Measurements from ENCODE around the gene HOMER1.

DNA sequence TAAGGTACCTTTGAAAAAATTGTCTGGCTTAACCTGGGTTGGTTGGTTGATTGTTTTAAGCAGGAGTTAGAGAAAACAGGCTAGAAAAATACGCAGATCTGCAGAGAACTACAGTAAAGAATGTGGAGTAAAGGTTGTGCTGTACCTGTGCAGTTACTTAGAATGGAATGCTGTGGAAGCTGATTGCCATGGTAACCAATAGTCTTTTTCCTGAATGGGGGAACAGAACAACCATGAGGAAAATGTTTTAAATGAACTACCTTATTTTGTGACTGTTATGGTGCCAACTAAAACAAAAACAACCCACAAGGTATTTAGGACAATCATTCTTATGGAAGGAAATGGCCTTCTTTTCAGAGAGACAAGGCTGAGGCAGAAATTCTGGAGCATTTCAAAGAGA is 4.8 kb upstream of the HOMER1 start:
- TF ChIP-seq, protein P1, sequence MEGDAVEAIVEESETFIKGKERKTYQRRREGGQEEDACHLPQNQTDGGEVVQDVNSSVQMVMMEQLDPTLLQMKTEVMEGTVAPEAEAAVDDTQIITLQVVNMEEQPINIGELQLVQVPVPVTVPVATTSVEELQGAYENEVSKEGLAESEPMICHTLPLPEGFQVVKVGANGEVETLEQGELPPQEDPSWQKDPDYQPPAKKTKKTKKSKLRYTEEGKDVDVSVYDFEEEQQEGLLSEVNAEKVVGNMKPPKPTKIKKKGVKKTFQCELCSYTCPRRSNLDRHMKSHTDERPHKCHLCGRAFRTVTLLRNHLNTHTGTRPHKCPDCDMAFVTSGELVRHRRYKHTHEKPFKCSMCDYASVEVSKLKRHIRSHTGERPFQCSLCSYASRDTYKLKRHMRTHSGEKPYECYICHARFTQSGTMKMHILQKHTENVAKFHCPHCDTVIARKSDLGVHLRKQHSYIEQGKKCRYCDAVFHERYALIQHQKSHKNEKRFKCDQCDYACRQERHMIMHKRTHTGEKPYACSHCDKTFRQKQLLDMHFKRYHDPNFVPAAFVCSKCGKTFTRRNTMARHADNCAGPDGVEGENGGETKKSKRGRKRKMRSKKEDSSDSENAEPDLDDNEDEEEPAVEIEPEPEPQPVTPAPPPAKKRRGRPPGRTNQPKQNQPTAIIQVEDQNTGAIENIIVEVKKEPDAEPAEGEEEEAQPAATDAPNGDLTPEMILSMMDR (conservative IDR thresholded peaks at IDR 0.05; ENCODE audit: low read depth, low read length), result no peak
- TF ChIP-seq NFE2L2 (IDR thresholded peaks at IDR 0.05; ENCODE audit: low read depth, low read length) (no peak), RAD21 (IDR thresholded peaks at IDR 0.05; ENCODE audit: low read length) (no peak), RFX5 (IDR thresholded peaks at IDR 0.05; ENCODE audit: low read depth, low read length) (no peak), CEBPB (IDR thresholded peaks at IDR 0.05; ENCODE audit: low read depth, low read length) (no peak), POLR2A (IDR thresholded peaks at IDR 0.05; ENCODE audit: low read depth, low read length) (no peak), MXI1 (IDR thresholded peaks at IDR 0.05; ENCODE audit: borderline replicate concordance, low read depth, low read length) (no peak), RCOR1 (IDR thresholded peaks at IDR 0.05; ENCODE audit: insufficient replicate concordance, low read length) (no peak), FOS (IDR thresholded peaks at IDR 0.05; ENCODE audit: low read depth, low read length) (no peak)
